Esophagus mucosa (tissue), 1 donor: ENCODE measurements around the gene CLEC7A. TPM values are rescaled to one million over a fixed set of nuclear protein-coding genes. Genes with fewer than 3 reads are reported as not detected.
A peak's percentile ranks its signal among the peaks of the same experiment; 100 is the strongest.

Source experiments
- ATAC-seq: fragments of 200-7000 bp; cut with Tn5 transposase; one replicate; pipeline ENCODE4 v1.9.1; 2020
- total RNA-seq: library from RNA; stranded (reverse); gene quantifications from one replicate; pipeline ENCODE4 v1.2.4, GENCODE V29; 2023
- donor health status: DM: yes; HTN: yes; CAD: no.

Gene CLEC7A
- total RNA-seq, 1 donor from 2014 or later = 22.3 TPM

GRCh38 chr12:10140001-10140400, 10.0 kb upstream of the CLEC7A start:
- peak; percentile 71 for ATAC-seq

GRCh38 chr12:10136637-10137205, 6.7 kb upstream of the CLEC7A start:
- ATAC-seq = no peak

GRCh38 chr12:10135126-10135525, 5.1 kb upstream of the CLEC7A start:
- no peak for ATAC-seq

GRCh38 chr12:10132850-10133370, 2.9 kb upstream of the CLEC7A start:
- no peak for ATAC-seq

GRCh38 chr12:10131111-10131690, 1.2 kb upstream of the CLEC7A start:
- ATAC-seq = no peak

GRCh38 chr12:10128687-10129086, 1.3 kb downstream of the CLEC7A start:
- peak; percentile 57 for ATAC-seq

- no peak for ATAC-seq
Observed at GRCh38 chr12:10126413-10126812, 3.6 kb downstream of the CLEC7A start.

GRCh38 chr12:10122689-10123088, 7.3 kb downstream of the CLEC7A start:
- no peak for ATAC-seq

- no peak for ATAC-seq
Observed at GRCh38 chr12:10121278-10121677, 8.7 kb downstream of the CLEC7A start.

- ATAC-seq = no peak
Observed at GRCh38 chr12:10119066-10119465, 10.9 kb downstream of the CLEC7A start.

GRCh38 chr12:10115890-10116289, 14.1 kb downstream of the CLEC7A start:
- peak; percentile 94 for ATAC-seq

- no peak for ATAC-seq
Observed at GRCh38 chr12:10115311-10115710, 14.7 kb downstream of the CLEC7A start.

- peak; percentile 53 for ATAC-seq
Observed at GRCh38 chr12:10113920-10114319, 16.1 kb downstream of the CLEC7A start.

GRCh38 chr12:10113075-10113474, 16.9 kb downstream of the CLEC7A start:
- ATAC-seq = no peak

- ATAC-seq = no peak
Observed at GRCh38 chr12:10111451-10111850, 18.5 kb downstream of the CLEC7A start.

GRCh38 chr12:10110256-10110844, 19.6 kb downstream of the CLEC7A start:
- ATAC-seq = no peak

GRCh38 chr12:10102322-10102721, 27.7 kb downstream of the CLEC7A start:
- ATAC-seq = no peak

GRCh38 chr12:10101648-10102220, 28.3 kb downstream of the CLEC7A start:
- peak; percentile 23 for ATAC-seq

- ATAC-seq = peak; percentile 62
Observed at GRCh38 chr12:10101042-10101579, 28.9 kb downstream of the CLEC7A start.

- ATAC-seq = peak; percentile 31
Observed at GRCh38 chr12:10098791-10099190, 31.2 kb downstream of the CLEC7A start, which contains the start of gene CLEC1A. CLEC1A (minus strand) TSS chr12:10098985; CDS start chr12:10098922, 63 bp downstream.

- no peak for ATAC-seq
Observed at GRCh38 chr12:10097521-10097920, 32.5 kb downstream of the CLEC7A start.

- ATAC-seq = no peak
Observed at GRCh38 chr12:10095971-10096370, 34.0 kb downstream of the CLEC7A start.

- ATAC-seq = no peak
Observed at GRCh38 chr12:10094646-10095395, 35.2 kb downstream of the CLEC7A start.
